GM19099 (cell line): Measurements from ENCODE around the gene PDF.

Source experiments
- POLR2A ChIP-seq: IDR thresholded peaks from 3 replicates; pipeline ENCODE4 v1.6.1; 2011; ENCODE audit warnings: low read depth; ENCODE audit not compliant: insufficient read length; ENCODE audit errors: extremely low read depth

Gene PDF

GRCh38 chr16:69311533-69312387, 18.6 kb downstream of the PDF start:
- peak; percentile 8 for TF ChIP-seq POLR2A

GRCh38 chr16:69310653-69311532, 19.5 kb downstream of the PDF start, which contains the start of gene VPS4A:
Gene VPS4A, plus strand, starts transcription at chr16:69311350. Its CDS starts 162 bp downstream, at chr16:69311512.
- TF ChIP-seq POLR2A, result peak; percentile 88

GRCh38 chr16:69309316-69309715, 21.1 kb downstream of the PDF start:
- TF ChIP-seq POLR2A, result no peak

GRCh38 chr16:69307856-69308255, 22.5 kb downstream of the PDF start:
- no peak for TF ChIP-seq POLR2A

- no peak for TF ChIP-seq POLR2A
These were observed 23.3 kb downstream of the PDF start for GRCh38 chr16:69307091-69307490.

- TF ChIP-seq POLR2A, result no peak
These were observed 24.4 kb downstream of the PDF start for GRCh38 chr16:69306031-69306430.

- no peak for TF ChIP-seq POLR2A
These were observed 28.1 kb downstream of the PDF start for GRCh38 chr16:69302301-69302700.

- no peak for TF ChIP-seq POLR2A
These were observed 28.5 kb downstream of the PDF start for GRCh38 chr16:69301861-69302260.

GRCh38 chr16:69301187-69301586, 29.2 kb downstream of the PDF start:
- no peak for TF ChIP-seq POLR2A

- no peak for TF ChIP-seq POLR2A
These were observed 32.1 kb downstream of the PDF start for GRCh38 chr16:69298261-69298660.

GRCh38 chr16:69294051-69294450, 36.3 kb downstream of the PDF start:
- no peak for TF ChIP-seq POLR2A

GRCh38 chr16:69293401-69293800, 37.0 kb downstream of the PDF start:
- no peak for TF ChIP-seq POLR2A

GRCh38 chr16:69286941-69287713, 43.3 kb downstream of the PDF start:
- no peak for TF ChIP-seq POLR2A

- TF ChIP-seq POLR2A, result no peak
These were observed 45.1 kb downstream of the PDF start for GRCh38 chr16:69285240-69285639.

- TF ChIP-seq POLR2A, result no peak
These were observed 46.5 kb downstream of the PDF start for GRCh38 chr16:69283851-69284250.
